ENCODE data around the gene DLL3.
A peak's percentile ranks its signal among the peaks of the same experiment; 100 is the strongest.

DLL3 gene

DNA sequence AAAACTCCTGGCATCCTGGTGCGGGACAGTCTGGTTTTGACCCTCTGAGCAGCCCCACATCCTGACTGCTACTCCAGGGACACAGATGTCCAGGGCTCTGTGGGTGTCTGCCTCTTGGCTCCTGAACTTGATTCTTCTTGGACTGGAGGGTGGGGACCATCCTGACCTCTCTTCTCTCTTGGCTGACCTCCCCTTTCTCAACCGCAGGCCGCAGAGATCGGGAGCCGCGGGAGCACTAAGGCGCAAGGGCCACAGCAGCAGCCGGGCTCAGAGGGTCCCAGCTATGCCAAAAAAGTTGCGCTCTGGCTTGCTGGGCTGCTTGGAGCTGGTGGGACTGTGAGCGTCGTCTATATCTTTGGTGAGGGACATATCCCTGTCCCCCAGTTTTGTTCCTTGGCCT is 17.1 kb upstream of the DLL3 start:
- DNase-seq (ENCODE audit: low read depth in 2 of 3, low spot score in 2 of 3) = no peak

DNA sequence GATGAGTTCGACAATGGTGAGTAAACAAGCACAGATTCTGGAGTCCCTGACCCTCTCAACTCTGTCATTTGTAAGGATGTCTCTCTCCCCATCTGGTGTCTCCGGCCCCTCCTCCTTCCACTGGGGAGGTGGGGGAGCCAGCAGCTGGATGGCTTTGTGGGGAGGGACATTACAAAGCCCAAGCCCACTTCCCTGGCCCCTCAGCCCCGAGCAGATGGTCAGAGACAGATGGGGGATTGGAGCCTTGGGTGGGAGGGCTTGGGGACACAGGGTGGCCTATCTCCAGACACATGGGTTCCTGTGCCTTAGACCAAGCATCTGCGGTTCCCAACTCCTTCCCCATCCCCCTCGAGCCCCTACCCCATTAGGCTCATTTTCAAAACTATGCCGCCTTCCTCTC is 15.6 kb upstream of the DLL3 start:
- DNase-seq (ENCODE audit: low read depth in 2 of 3, low spot score in 2 of 3) = no peak

DNA sequence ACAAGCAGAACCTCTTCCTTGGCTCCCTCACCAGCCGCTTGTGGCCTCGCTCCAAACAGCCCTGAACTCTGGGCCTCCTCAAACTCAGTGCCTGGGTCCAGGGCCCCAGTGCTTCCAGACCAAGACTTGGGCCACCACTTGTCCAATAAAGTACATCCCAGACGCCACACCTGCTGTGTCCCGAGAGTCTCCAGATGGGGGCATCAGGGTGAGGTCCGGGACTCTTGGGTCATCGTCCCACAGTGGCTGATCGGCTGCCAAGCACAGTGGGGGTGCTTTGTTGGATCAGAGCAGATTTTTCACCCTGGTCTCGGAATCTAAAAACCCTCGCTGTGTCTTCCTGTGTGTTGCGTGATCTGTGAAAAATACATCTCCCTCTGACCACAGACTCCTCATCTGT is 9.0 kb upstream of the DLL3 start:
- DNase-seq (ENCODE audit: low read depth in 2 of 3, low spot score in 2 of 3) = no peak

DNA sequence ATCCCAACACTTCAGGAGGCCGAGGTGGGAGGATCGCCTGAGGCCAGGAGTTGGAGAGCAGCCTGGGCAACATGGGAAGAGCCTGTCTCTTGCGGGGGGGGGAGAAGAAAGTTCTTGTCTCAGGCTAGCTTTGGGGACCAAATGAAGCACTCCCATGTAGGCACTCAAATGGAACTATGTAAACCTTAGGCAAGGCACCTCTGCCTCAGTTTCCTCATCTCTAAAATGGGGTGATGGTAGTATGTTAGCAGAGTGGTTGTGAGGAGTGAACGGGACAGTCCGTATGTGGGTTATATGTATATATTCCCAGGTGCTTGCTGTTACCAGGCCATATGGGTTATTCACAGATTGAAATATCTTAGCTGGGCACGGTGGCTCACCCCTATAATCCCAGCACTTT is 6.5 kb upstream of the DLL3 start:
- DNase-seq (ENCODE audit: low read depth in 2 of 3, low spot score in 2 of 3) = no peak

DNA sequence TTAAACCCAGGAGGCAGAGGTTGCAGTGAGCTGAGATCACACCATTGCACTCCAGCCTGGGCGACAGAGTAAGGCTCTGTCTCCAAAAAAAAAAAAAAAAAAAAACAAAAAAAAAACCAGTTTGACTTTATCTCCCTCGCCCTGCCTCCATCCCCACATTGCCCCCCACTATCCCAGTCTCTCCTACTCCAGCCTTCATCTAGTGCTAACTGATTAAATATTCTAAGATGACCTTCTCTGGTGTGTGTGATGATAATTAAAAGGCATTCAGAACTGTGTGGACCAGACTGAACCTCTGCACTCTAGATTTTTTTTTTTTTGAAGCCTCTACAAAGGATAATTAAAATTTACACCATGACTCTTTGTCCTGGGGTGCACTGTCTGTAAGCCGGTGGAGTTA is 6.0 kb upstream of the DLL3 start:
- DNase-seq (ENCODE audit: low read depth in 2 of 3, low spot score in 2 of 3) = no peak

DNA sequence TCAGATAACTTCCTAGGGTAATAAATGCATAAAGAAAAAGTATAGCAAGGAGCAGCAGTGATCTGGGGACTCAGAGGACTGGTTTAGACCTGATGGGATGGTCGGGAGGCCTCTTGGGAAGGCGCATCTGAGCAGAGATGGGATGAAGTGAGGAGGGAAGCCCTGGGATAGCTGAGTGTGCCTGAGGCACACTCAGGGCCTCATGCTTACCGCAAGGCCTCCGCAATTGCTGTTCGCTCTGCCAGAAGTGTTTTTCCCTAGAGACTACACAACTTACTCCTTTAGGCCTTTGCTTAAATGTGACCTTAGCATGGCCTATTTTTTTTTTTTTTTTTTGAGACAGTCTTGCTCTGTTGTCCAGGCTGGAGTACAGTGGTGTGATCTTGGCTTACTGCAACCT is 4.1 kb upstream of the DLL3 start:
- DNase-seq (ENCODE audit: low read depth in 2 of 3, low spot score in 2 of 3) = no peak

DNA sequence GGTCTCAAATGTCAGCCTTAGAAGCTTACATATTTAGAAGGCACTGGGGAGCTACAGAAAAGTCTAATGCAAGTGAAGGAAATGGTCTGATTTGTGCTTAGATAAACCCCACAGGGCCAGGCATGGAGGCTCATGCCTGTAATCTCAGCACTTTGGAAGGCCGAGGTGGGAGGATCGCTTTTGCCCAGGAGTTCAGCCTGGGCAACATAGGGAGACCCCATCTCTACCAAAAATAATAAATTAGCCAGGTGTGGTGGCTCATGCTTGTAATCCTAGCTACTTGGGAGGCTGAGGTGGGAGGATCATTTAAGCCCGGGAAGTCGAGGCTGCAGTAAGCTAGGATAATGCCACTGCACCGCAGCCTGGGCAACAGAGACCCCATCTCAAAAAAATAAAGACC is 2.7 kb upstream of the DLL3 start:
- no peak for DNase-seq (ENCODE audit: low read depth in 2 of 3, low spot score in 2 of 3)

DNA sequence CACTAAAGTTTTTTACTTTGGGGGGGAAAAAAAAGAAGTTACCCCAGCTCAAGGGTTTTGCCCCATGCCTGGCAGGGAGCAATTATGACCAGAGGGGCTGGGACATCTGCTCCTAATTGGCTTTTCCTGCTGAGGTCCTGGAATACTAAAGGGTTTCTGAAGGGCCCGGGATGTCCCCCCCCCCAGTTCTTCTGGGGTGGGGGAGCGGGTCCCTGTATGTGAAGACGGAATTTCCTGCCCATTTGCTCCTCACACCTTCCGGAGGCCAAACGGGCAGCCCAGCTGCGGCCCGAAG is 1.1 kb upstream of the DLL3 start:
- no peak for DNase-seq (ENCODE audit: low read depth in 2 of 3, low spot score in 2 of 3)

DNA sequence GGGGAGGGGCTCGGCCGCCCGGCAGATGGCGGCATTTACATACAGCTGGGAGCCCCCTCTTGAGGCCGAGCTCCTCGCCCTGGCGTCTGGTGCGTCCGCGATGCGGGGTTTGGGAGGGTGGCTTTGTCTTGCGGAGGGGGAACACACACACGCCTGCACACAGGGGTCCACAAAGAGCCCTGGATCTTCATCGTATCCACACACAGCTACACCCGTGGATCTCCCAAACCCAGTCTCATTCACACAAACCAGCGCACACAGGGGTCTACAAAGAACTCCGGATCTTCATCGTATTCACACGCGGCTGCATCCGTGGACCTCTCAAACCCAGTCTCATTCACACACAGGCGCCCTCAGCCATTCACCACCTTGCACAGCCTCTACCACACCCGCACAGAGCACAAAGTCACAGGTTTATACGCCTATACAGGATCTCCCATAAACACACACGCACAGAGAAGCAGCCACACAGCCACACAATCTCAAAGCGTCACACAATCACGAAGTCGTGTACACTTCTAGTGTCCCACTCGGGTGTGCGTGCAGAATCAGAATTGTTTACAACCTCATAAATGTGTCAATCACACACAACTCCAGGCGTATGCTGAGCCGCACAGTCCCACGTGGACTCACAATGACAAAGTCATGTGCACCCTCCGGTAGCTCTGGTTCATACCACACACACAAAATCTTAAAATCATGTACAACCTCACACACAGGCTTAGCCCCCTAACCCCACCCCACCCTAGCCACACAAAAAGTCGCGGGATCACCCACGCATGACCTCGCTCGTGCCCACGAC is 550 bp upstream of the DLL3 start:
- DNase-seq (ENCODE audit: low read depth in 2 of 3, low spot score in 2 of 3) = no peak

DNA sequence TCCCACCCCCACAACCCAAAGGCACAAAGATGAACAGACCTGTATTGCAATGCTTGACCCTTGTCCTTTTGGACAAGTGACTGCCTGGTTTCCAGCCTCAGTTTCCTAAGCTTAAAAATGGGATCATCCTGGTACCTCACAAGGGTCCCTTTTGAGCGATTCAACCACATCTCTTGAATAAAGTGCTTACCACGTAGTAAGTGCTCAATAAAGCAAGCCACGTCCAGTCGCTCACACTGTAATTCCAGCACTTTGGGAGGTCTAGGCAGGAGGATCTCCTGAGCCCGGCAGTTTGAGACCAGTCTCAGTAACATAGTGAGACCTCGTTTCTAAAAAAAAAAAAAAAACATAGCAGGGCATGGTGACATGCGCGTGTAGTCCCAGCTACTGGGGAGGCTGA is 1.2 kb downstream of the DLL3 start:
- no peak for DNase-seq (ENCODE audit: low read depth in 2 of 3, low spot score in 2 of 3)

DNA sequence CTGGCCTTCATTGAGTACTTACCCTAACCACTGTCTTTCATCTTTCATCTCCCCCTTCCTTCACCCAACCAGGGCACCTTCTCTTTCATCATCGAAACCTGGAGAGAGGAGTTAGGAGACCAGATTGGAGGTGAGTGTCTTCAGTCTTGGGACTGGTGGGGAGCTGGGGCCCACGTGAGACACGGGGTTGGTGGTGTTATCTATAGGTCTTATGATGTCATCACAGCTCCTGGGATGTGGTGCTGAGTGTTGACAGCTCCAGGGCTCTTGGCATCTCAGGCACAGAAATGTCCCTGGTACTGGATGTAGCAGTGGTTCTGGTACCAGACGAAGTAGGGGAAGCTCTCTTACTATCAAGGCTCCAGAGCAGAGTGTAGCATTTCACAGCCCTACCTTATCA is 1.8 kb downstream of the DLL3 start:
- no peak for DNase-seq (ENCODE audit: low read depth in 2 of 3, low spot score in 2 of 3)

DNA sequence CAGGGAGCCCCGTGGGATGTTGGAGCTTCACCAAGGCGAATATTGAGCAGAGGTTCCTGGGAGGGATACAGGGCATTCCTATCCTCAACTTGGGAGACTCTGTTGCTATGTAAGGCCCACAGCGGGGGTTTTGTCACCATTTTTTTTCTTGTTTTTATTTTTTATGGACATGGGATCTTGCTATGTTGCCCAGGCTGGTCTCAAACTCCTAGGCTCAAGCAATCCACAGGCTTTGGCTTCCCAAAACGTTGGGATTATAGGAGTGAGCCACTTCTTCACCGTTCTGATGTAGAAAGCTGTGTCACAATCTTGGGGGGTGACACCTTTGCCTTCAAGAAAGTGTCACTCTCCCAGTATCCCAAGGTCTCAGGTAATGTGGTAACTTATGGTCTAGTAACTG is 2.6 kb downstream of the DLL3 start:
- DNase-seq (ENCODE audit: low read depth in 2 of 3, low spot score in 2 of 3) = no peak

DNA sequence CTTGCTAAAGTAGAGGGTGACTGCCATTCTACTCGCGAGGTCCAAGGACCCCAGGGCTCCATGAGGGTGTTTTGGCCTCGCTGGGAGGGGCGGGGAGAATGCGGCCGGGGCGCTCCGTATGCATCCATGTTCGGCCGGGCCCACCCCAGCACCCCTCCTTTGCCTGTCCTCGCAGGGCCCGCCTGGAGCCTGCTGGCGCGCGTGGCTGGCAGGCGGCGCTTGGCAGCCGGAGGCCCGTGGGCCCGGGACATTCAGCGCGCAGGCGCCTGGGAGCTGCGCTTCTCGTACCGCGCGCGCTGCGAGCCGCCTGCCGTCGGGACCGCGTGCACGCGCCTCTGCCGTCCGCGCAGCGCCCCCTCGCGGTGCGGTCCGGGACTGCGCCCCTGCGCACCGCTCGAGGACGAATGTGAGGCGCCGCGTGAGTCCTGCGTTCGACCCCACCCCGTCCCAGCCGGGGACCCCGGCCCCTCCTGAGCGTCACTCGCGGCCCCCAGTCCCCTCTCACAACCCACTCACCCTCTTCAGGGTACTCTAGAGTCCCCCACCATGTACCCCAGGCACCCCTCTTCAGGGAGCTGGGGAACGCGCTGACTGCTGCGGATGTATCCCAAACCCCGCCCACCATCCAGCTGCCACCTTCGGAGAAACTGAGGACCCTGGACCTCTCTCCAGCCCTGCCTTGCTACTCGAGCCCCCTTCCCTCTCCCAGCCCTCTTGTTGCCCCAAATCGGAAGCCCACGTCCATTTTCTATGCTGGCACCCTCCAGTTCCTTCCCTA is 4.1 kb downstream of the DLL3 start:
- peak; percentile 52 to 62 (median 58) for DNase-seq (ENCODE audit: low read depth in 2 of 3, low spot score in 2 of 3)

DNA sequence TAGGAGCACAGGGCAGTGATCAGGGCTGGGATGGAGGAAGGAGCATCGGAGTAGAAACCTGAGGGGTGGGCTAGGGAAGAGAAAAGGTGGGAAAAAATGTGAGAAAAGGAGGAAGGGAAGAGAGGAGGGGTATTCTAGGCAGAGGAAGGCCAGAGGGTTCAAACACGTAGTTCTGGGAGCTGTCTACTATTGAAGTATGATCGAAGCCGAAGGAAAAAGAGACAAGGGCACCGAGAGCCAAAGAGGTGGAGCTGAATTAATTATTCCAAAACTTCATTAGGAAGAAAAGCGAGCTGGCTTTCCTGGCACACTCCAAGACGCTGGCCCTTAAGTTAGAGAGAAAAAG is 7.8 kb downstream of the DLL3 start:
- no peak for DNase-seq (ENCODE audit: low read depth in 2 of 3, low spot score in 2 of 3)

DNA sequence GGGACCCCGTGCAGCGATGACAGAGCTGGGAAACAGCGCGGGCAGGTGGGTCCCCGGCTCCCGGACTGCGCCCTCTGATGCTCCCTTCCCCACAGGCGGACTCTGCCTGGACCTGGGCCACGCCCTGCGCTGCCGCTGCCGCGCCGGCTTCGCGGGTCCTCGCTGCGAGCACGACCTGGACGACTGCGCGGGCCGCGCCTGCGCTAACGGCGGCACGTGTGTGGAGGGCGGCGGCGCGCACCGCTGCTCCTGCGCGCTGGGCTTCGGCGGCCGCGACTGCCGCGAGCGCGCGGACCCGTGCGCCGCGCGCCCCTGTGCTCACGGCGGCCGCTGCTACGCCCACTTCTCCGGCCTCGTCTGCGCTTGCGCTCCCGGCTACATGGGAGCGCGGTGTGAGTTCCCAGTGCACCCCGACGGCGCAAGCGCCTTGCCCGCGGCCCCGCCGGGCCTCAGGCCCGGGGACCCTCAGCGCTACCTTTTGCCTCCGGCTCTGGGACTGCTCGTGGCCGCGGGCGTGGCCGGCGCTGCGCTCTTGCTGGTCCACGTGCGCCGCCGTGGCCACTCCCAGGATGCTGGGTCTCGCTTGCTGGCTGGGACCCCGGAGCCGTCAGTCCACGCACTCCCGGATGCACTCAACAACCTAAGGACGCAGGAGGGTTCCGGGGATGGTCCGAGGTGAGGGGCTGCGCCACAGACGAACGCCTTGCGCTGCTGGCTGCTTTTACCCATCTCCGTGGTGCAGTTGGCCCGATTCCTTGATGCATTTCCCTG is 8.4 kb downstream of the DLL3 start:
- DNase-seq (ENCODE audit: low read depth in 2 of 3, low spot score in 2 of 3) = peak in 2 of 3 experiments; percentile 23 to 48

DNA sequence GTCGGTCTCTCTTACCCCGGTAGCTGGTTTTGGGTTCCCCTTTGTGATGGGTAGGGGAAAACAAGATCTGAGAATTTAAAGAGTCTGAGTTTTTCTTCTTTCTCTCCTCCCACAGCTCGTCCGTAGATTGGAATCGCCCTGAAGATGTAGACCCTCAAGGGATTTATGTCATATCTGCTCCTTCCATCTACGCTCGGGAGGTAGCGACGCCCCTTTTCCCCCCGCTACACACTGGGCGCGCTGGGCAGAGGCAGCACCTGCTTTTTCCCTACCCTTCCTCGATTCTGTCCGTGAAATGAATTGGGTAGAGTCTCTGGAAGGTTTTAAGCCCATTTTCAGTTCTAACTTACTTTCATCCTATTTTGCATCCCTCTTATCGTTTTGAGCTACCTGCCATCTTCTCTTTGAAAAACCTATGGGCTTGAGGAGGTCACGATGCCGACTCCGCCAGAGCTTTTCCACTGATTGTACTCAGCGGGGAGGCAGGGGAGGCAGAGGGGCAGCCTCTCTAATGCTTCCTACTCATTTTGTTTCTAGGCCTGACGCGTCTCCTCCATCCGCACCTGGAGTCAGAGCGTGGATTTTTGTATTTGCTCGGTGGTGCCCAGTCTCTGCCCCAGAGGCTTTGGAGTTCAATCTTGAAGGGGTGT is 9.1 kb downstream of the DLL3 start:
- DNase-seq (ENCODE audit: low read depth in 2 of 3, low spot score in 2 of 3) = no peak

DNA sequence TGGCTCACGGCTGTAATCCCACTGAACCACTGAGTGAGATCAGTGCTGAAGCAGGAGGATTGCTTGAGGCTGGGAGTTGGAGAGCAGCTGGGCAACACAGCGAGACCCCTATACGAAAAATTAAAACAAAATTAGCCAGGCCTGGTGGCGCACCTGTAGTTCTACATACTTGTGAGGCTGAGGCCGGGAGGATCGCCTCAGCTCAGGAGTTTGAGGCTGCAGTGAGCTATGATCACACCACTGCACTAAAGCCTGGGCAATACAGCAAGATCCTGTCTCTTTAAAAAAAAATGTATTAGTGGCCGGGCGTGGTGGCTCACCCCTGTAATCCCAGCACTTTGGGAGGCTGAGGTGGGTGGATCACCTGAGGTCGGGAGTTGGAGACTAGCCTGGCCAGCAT is 9.9 kb downstream of the DLL3 start:
- DNase-seq (ENCODE audit: low read depth in 2 of 3, low spot score in 2 of 3) = no peak

DNA sequence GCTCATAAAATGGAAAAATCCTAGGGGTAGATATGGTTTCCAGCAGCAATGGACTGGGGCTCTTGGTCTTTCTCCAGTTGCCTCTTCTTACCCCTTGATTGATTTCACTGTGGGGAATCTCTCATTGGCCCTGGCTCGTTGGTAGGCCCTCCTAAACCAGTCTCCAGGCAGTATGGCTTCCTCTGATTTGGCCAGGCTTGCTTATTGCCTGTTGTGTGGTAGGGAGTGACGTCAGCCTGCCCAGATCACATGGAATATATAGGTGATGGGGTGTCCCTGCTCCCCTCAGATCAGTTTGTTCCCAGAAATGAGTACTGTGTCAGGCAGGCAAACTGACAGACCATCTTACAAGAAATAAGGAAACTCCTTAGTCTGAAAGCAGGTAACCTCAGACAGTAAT is 10.5 kb downstream of the DLL3 start:
- DNase-seq (ENCODE audit: low read depth in 2 of 3, low spot score in 2 of 3) = no peak

DNA sequence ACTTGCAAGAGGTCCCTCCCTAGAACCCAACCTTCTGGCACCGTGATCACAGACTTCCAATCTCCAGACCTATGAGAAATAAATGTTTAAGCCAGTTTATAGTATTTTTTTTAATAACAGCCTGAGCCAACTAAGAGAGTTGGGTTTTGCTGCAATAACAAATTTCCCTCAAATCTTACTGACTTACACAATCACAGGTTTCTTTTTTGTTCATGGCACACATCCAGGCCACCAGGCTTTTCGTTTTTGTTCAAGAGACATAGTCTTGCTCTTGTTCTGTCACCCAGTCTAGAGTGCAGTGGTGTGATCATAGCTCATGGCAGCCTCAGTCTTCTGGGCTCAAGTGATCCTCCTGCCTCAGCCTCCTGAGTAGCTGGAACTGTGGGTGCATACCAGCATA is 14.2 kb downstream of the DLL3 start:
- DNase-seq (ENCODE audit: low read depth in 2 of 3, low spot score in 2 of 3) = no peak

DNA sequence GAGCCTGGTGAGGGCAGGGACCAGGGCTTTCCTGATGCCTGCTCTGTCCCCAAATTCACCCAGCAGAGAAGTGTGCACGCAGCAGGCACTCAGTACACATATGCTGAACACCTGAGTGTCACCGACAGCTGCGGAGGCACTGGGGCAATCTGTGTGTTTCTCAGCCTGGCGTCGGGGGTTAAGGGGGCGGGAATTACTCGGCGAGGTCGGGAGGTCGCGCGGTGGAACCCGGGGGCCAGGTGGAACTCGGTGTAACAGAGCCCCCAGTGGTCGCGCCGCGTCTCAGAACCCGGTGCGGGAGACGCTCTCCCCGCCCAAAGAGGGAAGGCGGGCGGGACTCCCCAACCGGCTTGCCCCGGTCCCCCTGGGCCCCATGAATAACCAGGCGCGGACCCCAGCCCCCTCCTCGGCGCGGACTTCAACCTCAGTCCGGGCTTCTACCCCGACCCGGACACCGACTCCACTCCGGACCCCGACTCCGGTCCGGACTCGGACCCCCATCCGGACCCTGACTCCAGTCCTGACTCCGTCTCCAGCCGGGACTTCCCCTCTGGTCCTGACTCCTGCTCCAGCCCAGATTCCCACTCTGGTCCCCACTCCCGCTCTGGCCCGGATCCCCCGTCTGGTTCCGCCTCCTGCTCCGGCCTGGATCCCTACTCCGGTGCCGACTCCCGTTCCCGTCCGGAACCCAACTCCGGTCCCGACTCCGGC is 16.2 kb downstream of the DLL3 start, which contains the start of gene SELENOV:
SELENOV (plus strand) TSS at position 300 of the 711 bp plus-strand sequence; CDS start at position 374, 74 bp downstream.
- DNase-seq (ENCODE audit: low read depth in 2 of 3, low spot score in 2 of 3) = no peak
